ENCODE data around the gene SAPCD2. TPM values are rescaled to one million over a fixed set of nuclear protein-coding genes. Genes with fewer than 3 reads are reported as not detected.

SAPCD2 gene
- total RNA-seq, 1 experiment from 2014 or later = 29.8 TPM

GRCh38 chr9:137097761-137098462, 27.6 kb upstream of the SAPCD2 start:
- Histone ChIP-seq H3K4ac (ENCODE audit: low read depth, low read length) (no peak overlapping the region), H3K18ac (ENCODE audit: insufficient read length, low read depth, low read length) (no peak overlapping the region), H4K20me1 (ENCODE audit: control insufficient read depth, insufficient read depth, insufficient read length) (no peaks in the 10 kb centered on the region), H4K91ac (ENCODE audit: insufficient read length, low read depth, low read length) (no peak overlapping the region), H2BK5ac (ENCODE audit: insufficient read length, low read length) (no peak overlapping the region), H2BK20ac (ENCODE audit: low read depth, low read length, poor library complexity, severe bottlenecking) (no peak overlapping the region), H3K23me2 (ENCODE audit: insufficient read length, low read depth, low read length, poor library complexity, severe bottlenecking) (no peaks in the 10 kb centered on the region), H3K14ac (ENCODE audit: insufficient read depth, low read length) (no peak overlapping the region), H3K79me2 (ENCODE audit: insufficient read depth, low read length) (no peaks in the 10 kb centered on the region), H3K4me1 (ENCODE audit: insufficient read depth, low read length) (no peaks in the 10 kb centered on the region), H4K5ac (ENCODE audit: insufficient read length, low read depth, low read length) (no peak overlapping the region), H3K79me1 (ENCODE audit: insufficient read depth, low read depth, low read length, poor library complexity, severe bottlenecking) (no peaks in the 10 kb centered on the region), H2AFZ (ENCODE audit: low read length) (no peak overlapping the region), H2BK15ac (ENCODE audit: low read depth, low read length) (no peak overlapping the region), H3K4me2 (ENCODE audit: insufficient read depth, insufficient read length, low read length) (no peak overlapping the region), H2BK120ac (ENCODE audit: low read depth, low read length, poor library complexity, severe bottlenecking) (no peak overlapping the region), H3K9me3 (ENCODE audit: control insufficient read depth, low read depth, low read length) (peaks cover 14% of the 10 kb centered on the region), H3K9ac (ENCODE audit: extremely low read depth, insufficient read length, low read length) (no peak overlapping the region), H4K8ac (replicated peaks; ENCODE audit: insufficient read length, low read depth, low read length) (no peak overlapping the region), H3K27ac (ENCODE audit: insufficient read length, low read depth, low read length) (no peak overlapping the region), H2BK12ac (ENCODE audit: insufficient read length, low read depth, low read length) (no peak overlapping the region), H3K23ac (ENCODE audit: insufficient read length, low read depth, low read length) (no peak overlapping the region), H3T11ph (ENCODE audit: low read length) (no peak overlapping the region), H3K27me3 (ENCODE audit: insufficient read depth, low read length) (no peaks in the 10 kb centered on the region), H2AK5ac (ENCODE audit: insufficient read length, low read length) (no peak overlapping the region), H3K56ac (ENCODE audit: insufficient read length, low read depth, low read length) (no peak overlapping the region)
- no CpG with 5 or more reads among the region's 20 CpGs for WGBS (ENCODE audit: extremely low coverage, insufficient read length, low lambda C conversion rate)
- no peak for TF ChIP-seq CTCF (conservative IDR thresholded peaks at IDR 0.05)
- Mint-ChIP-seq H3K9me3 (peaks cover 0 to 4% of the 10 kb centered on the region in 2 experiments; a peak in 2 of 5 replicates), H3K4me1 (no peaks in the 10 kb centered on the region), H3K27ac (no peak overlapping the region; a peak in 1 of 7 replicates), H3K4me3 (no peak overlapping the region), H3K36me3 (ENCODE audit: insufficient read depth in 1 of 3, low read depth in 3 of 3) (peaks cover 12 to 35% (median 23%) of the 10 kb centered on the region in 3 experiments), H3K27me3 (ENCODE audit: low read depth) (no peaks in the 10 kb centered on the region)
- DNase-seq = no peak

Data from H9 (cell line).